ENCODE data around the gene NUP210L. TPM values are rescaled to one million over a fixed set of nuclear protein-coding genes. Genes with fewer than 3 reads are reported as not detected.
"Not testable (repeated sequence)": the region's sequence is repeated elsewhere in the genome, so short reads cannot be mapped to it uniquely, and the experiment has no call there.

The NUP210L gene
- total RNA-seq, 1 experiment from 2014 or later = 0.10 TPM

DNA sequence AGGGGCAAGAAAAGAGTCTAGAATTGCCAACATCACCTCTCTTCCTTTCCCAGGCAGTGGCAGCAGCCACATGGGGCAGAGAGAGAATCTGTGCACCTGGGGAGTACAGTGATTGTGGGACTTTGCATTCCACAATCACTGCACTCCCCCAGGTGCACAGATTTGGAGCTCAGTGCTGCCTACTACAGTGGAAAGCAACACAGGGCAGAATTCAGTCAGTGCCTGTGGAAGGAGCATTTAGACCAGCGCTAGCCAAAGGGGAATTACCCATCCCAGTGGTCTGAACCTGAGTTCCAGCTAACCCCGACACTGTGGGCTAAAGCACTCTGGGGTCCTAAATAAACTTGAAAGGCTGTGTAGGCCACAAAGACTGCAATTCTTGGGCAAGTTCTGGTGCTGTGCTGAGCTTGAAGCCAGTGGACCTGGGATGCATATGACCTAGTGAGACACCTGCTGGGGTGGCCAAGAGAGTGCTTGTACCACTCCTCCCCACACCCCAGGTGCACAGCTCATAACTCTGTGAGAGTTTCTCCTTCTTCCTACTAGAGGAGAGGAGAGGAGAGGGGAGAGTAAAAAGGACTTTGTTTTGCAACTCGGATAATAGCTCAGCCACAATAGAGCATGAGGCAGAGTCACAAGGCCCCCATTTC lies 50.3 kb downstream of the NUP210L start:
- POLR2A ChIA-PET = interaction anchor here (1.3 kb wide), 1 partner anchor 114 kb away, joined by 10 read pairs; the partner anchor contains the start of gene RPS27
- CTCF ChIA-PET = interaction anchor here (0.9 to 1.7 kb wide), 6 partner anchors 8 to 118 kb away, joined by 3 to 8 read pairs (median 4); no protein-coding TSS in a partner anchor
- no peak overlapping the region for H3K27ac ChIP-seq (ENCODE audit: low read depth, low read length)
- no peak for DNase-seq (ENCODE audit: low read depth, low spot score)
- no peaks in the 10 kb centered on the region for H3K9me2 ChIP-seq (ENCODE audit: insufficient read depth)
- H3K36me3 ChIP-seq (ENCODE audit: control insufficient read depth in 1 of 2, insufficient read depth in 2 of 2, low read length in 2 of 2) = no peaks in the 10 kb centered on the region
- no peaks in the 10 kb centered on the region for H3K9me3 ChIP-seq (ENCODE audit: control insufficient read depth in 1 of 2, insufficient read depth in 1 of 2, low read depth in 1 of 2, low read length in 2 of 2)
- TF ChIP-seq EZH2phosphoT487 (IDR thresholded peaks at IDR 0.05; ENCODE audit: borderline replicate concordance) = no peak
- no peak for TF ChIP-seq TCF7L2 (IDR thresholded peaks at IDR 0.05; ENCODE audit: borderline replicate concordance, extremely low read depth, insufficient read depth, insufficient read length)
- 0 out of 2 replicates have a peak, but pooled peaks have one; percentile 24 for TF ChIP-seq RAD21 (IDR thresholded peaks at IDR 0.05; ENCODE audit: low read depth)
- TF ChIP-seq, protein P1, sequence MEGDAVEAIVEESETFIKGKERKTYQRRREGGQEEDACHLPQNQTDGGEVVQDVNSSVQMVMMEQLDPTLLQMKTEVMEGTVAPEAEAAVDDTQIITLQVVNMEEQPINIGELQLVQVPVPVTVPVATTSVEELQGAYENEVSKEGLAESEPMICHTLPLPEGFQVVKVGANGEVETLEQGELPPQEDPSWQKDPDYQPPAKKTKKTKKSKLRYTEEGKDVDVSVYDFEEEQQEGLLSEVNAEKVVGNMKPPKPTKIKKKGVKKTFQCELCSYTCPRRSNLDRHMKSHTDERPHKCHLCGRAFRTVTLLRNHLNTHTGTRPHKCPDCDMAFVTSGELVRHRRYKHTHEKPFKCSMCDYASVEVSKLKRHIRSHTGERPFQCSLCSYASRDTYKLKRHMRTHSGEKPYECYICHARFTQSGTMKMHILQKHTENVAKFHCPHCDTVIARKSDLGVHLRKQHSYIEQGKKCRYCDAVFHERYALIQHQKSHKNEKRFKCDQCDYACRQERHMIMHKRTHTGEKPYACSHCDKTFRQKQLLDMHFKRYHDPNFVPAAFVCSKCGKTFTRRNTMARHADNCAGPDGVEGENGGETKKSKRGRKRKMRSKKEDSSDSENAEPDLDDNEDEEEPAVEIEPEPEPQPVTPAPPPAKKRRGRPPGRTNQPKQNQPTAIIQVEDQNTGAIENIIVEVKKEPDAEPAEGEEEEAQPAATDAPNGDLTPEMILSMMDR (IDR thresholded peaks at IDR 0.05 in 2 of 3, conservative IDR thresholded peaks at IDR 0.05 in 1 of 3; ENCODE audit: borderline replicate concordance in 1 of 3, insufficient read depth in 1 of 3, low read depth in 2 of 3, low read length in 2 of 3) = peak; percentile 37 to 40 (median 39); a peak in 5 of 6 replicates
- H3K4me1 ChIP-seq (ENCODE audit: control insufficient read depth in 1 of 2, insufficient read depth in 2 of 2, low read length in 2 of 2) = 0 out of 4 replicates have a peak, but pooled peaks cover 0 to 5% of the 10 kb centered on the region in 2 experiments
- H3K27me3 ChIP-seq (ENCODE audit: insufficient read depth, low read length) = no peaks in the 10 kb centered on the region
- H3K4me3 ChIP-seq (replicated peaks in 1 of 2; ENCODE audit: low read depth in 1 of 2, low read length in 2 of 2) = no peak overlapping the region
- RAD21 ChIA-PET (ENCODE audit: low non-redundant PET in 1 of 2, low total read pairs in 2 of 2, uncharacterized antibody in 2 of 2, unreplicated experiment in 2 of 2) = no interaction called here
- ATAC-seq = peak; percentile 96
- BruUV-seq (replicated peaks) = no TSS peak
- no peaks in the 10 kb centered on the region for H4K20me1 ChIP-seq (ENCODE audit: insufficient read depth)
- intact Hi-C loops (cut with micrococcal nuclease) = no loop called here
- no peaks in the 10 kb centered on the region for H3K79me2 ChIP-seq (ENCODE audit: insufficient read depth, low read length)
- no peak overlapping the region for H2AFZ ChIP-seq (ENCODE audit: low read depth, low read length, poor library complexity, severe bottlenecking)
- H3K4me2 ChIP-seq (ENCODE audit: low read length) = no peak overlapping the region
- H3K9ac ChIP-seq (ENCODE audit: low read length) = no peak overlapping the region

DNA sequence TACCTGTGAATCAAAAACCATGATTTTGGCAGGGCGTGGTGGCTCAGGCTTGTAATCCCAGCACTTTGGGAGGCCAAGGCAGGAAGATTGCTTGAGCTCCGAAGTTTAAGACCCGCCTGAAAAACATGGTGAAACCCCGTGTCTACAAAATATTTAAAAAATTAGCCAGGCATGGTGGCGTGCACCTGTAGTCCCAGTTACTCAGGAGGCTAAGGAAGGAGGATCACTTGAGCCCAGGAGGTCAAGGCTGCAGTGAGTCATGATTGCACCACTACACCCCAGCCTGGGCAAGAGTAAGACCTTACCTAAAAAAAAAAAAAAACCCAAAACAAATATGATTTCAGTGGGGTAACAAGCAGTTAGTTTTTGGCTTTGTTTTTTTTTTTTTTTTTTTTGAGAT lies 54.7 kb downstream of the NUP210L start:
- H3K4me3 ChIP-seq (replicated peaks in 1 of 2; ENCODE audit: low read depth in 1 of 2, low read length in 2 of 2); H3K4me2 ChIP-seq (ENCODE audit: low read length); H3K27ac ChIP-seq (ENCODE audit: low read depth, low read length); H3K36me3 ChIP-seq (ENCODE audit: control insufficient read depth in 1 of 2, insufficient read depth in 2 of 2, low read length in 2 of 2); intact Hi-C loops (cut with micrococcal nuclease); RAD21 ChIA-PET (ENCODE audit: low non-redundant PET in 1 of 2, low total read pairs in 2 of 2, uncharacterized antibody in 2 of 2, unreplicated experiment in 2 of 2); H3K4me1 ChIP-seq (ENCODE audit: control insufficient read depth in 1 of 2, insufficient read depth in 2 of 2, low read length in 2 of 2); BruUV-seq (replicated peaks); H3K9me2 ChIP-seq (ENCODE audit: insufficient read depth); H3K79me2 ChIP-seq (ENCODE audit: insufficient read depth, low read length); H3K27me3 ChIP-seq (ENCODE audit: insufficient read depth, low read length); DNase-seq (ENCODE audit: low read depth, low spot score); H4K20me1 ChIP-seq (ENCODE audit: insufficient read depth); POLR2A ChIA-PET; CTCF ChIA-PET; H3K9me3 ChIP-seq (ENCODE audit: control insufficient read depth in 1 of 2, insufficient read depth in 1 of 2, low read depth in 1 of 2, low read length in 2 of 2); ATAC-seq; H2AFZ ChIP-seq (ENCODE audit: low read depth, low read length, poor library complexity, severe bottlenecking); H3K9ac ChIP-seq (ENCODE audit: low read length): not testable (repeated sequence)
